ENCODE results near the gene GPR176.

GRCh38 chr15:39873978-39874377, 46.1 kb downstream of the GPR176 start:
- TF ChIP-seq POLR2A (IDR thresholded peaks at IDR 0.05; ENCODE audit: low read depth, low read length) (no peak), POLR2AphosphoS5 (IDR thresholded peaks at IDR 0.05; ENCODE audit: low read depth, low read length) (no peak), TAF1 (IDR thresholded peaks at IDR 0.05; ENCODE audit: low read depth, low read length) (no peak)
